SU-DHL-6 (cell line): ENCODE data around the gene DDX4.

Experiments used
- H2AFZ ChIP-seq: fragments of 200-600 bp; sonication (generic); 2 replicates; pipeline ENCODE4 v1.6.1; 2014; ENCODE audit warnings: low read depth, mild to moderate bottlenecking, moderate library complexity, mixed read lengths, antibody characterized with exemption, low read length; ENCODE audit not compliant: severe bottlenecking
- H3F3A ChIP-seq: fragments of 200-600 bp; shearing (Covaris generic); 2 replicates; pipeline ENCODE4 v1.6.0; 2016; ENCODE audit warnings: antibody characterized with exemption, mild to moderate bottlenecking; ENCODE audit not compliant: insufficient read depth
- H3K27ac ChIP-seq: fragments of 200-600 bp; sonication (generic); 2 replicates; pipeline ENCODE4 v1.5.1; 2016; ENCODE audit warnings: low read depth, mild to moderate bottlenecking, low read length, moderate library complexity, mixed read lengths
- H3K27me3 ChIP-seq: fragments of 200-600 bp; sonication (generic), shearing (Covaris generic); 2 replicates; pipeline ENCODE4 v1.6.0; 2014; ENCODE audit warnings: mild to moderate bottlenecking, low read length
- H3K36me3 ChIP-seq: fragments of 200-600 bp; sonication (generic); 2 replicates; pipeline ENCODE4 v1.6.1; 2014; ENCODE audit warnings: mild to moderate bottlenecking, low read length, mixed read lengths
- H3K4me2 ChIP-seq: fragments of 300-600, 200-600 bp; shearing (Covaris generic), sonication (generic); 2 replicates; pipeline ENCODE4 v1.6.0; 2014; ENCODE audit warnings: low read length, low read depth, mild to moderate bottlenecking; ENCODE audit not compliant: poor library complexity, severe bottlenecking
- H3K4me3 ChIP-seq: fragments of 200-600 bp; sonication (generic); 2 replicates; pipeline ENCODE4 v1.5.1; 2014; ENCODE audit warnings: antibody characterized with exemption, low read length, mild to moderate bottlenecking, mixed read lengths; ENCODE audit not compliant: insufficient read depth, poor library complexity, severe bottlenecking
- H3K79me2 ChIP-seq: fragments of 200-600 bp; sonication (generic); 2 replicates; pipeline ENCODE4 v1.6.1; 2014; ENCODE audit warnings: mild to moderate bottlenecking, low read length, moderate library complexity; ENCODE audit not compliant: insufficient read depth
- H3K9ac ChIP-seq: fragments of 200-600 bp; sonication (generic); 2 replicates; pipeline ENCODE4 v1.7.0; 2014; ENCODE audit warnings: mild to moderate bottlenecking, low read length
- H3K9me2 ChIP-seq: fragments of 200-600 bp; sonication (generic); replicated peaks from 2 replicates; pipeline ENCODE4 v1.6.1; 2014; ENCODE audit warnings: low read length; ENCODE audit not compliant: insufficient read depth
- H3K9me3 ChIP-seq: fragments of 200-600 bp; sonication (generic); 2 replicates; pipeline ENCODE4 v1.6.1; 2014; ENCODE audit warnings: low read length, mixed read lengths; ENCODE audit not compliant: insufficient read depth
- H4K20me1 ChIP-seq: fragments of 200-600 bp; sonication (generic); 2 replicates; pipeline ENCODE4 v1.6.1; 2014; ENCODE audit warnings: low read depth, mild to moderate bottlenecking, antibody characterized with exemption, low read length, moderate library complexity, mixed read lengths
- CTCF ChIP-seq: fragments of 200-600 bp; sonication (generic); IDR thresholded peaks from one replicate; pipeline ENCODE4 v1.5.1; 2017; ENCODE audit warnings: antibody characterized with exemption, mild to moderate bottlenecking, low read length, moderate library complexity; ENCODE audit not compliant: insufficient read depth, poor library complexity, severe bottlenecking
- EZH2phosphoT487 ChIP-seq: fragments of 200-600 bp; sonication (generic), shearing (Covaris generic); conservative IDR thresholded peaks from 2 replicates; pipeline ENCODE4 v1.6.1; 2018; ENCODE audit warnings: mild to moderate bottlenecking, antibody characterized with exemption, low read length, moderate library complexity, mixed read lengths

Gene DDX4

GRCh38 chr5:55841976-55842375, 104.1 kb downstream of the DDX4 start:
- no peak overlapping the region for H3K9ac ChIP-seq

DNA sequence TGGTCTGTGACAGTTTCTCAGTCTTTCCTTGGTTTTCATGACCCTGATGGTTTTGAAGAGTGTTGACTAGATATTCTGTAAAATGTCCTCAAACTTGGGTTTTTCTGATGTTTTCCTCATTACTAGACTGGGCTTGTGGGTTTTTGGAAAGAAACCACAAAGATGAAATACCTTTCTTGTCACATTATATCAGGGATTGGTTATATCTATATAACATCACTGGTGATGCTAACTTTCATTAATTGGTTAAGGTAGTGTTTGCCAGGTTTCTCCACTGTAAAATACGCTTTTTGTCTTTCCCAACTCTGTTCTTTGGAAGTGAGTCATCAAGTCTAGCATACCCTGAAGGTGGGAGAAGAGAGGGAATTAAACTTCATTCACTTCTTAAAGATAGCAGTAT, 110.0 kb downstream of the DDX4 start:
- Histone ChIP-seq H3K9me2 (no peaks in the 10 kb centered on the region), H3F3A (no peaks in the 10 kb centered on the region), H3K9me3 (no peaks in the 10 kb centered on the region), H3K27me3 (no peaks in the 10 kb centered on the region), H3K79me2 (no peaks in the 10 kb centered on the region), H3K27ac (no peak overlapping the region), H2AFZ (no peak overlapping the region), H4K20me1 (no peaks in the 10 kb centered on the region), H3K4me3 (no peak overlapping the region), H3K9ac (no peak overlapping the region), H3K36me3 (no peaks in the 10 kb centered on the region), H3K4me2 (no peak overlapping the region)
- TF ChIP-seq EZH2phosphoT487 (no peak), CTCF (no peak)

More at GRCh38 chr5:55841976-55842375, 104.1 kb downstream of the DDX4 start:
- H3K4me3 ChIP-seq, result no peak overlapping the region
- H3K36me3 ChIP-seq, result no peaks in the 10 kb centered on the region
- H3K4me2 ChIP-seq, result no peak overlapping the region
- no peaks in the 10 kb centered on the region for H3K79me2 ChIP-seq
- no peak for TF ChIP-seq CTCF
- no peaks in the 10 kb centered on the region; the same call in 1 of the 2 replicates for H3K9me2 ChIP-seq
- no peak overlapping the region for H3K27ac ChIP-seq
- no peaks in the 10 kb centered on the region for H3F3A ChIP-seq
- no peaks in the 10 kb centered on the region for H4K20me1 ChIP-seq
- no peaks in the 10 kb centered on the region for H3K27me3 ChIP-seq
- H3K9me3 ChIP-seq, result no peaks in the 10 kb centered on the region
- no peak overlapping the region for H2AFZ ChIP-seq

GRCh38 chr5:55848783-55849182, 110.9 kb downstream of the DDX4 start:
- Histone ChIP-seq H3K27me3 (no peaks in the 10 kb centered on the region), H3K79me2 (no peaks in the 10 kb centered on the region), H3K9me3 (no peaks in the 10 kb centered on the region), H3K9ac (no peak overlapping the region), H3K27ac (no peak overlapping the region), H3K4me2 (no peak overlapping the region), H3F3A (no peaks in the 10 kb centered on the region), H2AFZ (no peak overlapping the region), H4K20me1 (no peaks in the 10 kb centered on the region), H3K36me3 (no peaks in the 10 kb centered on the region), H3K9me2 (no peaks in the 10 kb centered on the region), H3K4me3 (no peak overlapping the region)
- no peak for TF ChIP-seq CTCF
- no peak for TF ChIP-seq EZH2phosphoT487
